AG04450 (cell line): Measurements from ENCODE around the gene PGLYRP3. TPM values are rescaled to one million over a fixed set of nuclear protein-coding genes. Genes with fewer than 3 reads are reported as not detected.

Source experiments
- CTCF ChIA-PET: fragments of 300-600, 350-600 bp; formaldehyde crosslinking; extraction: SDS; loops from one replicate; lab custom pipeline; 2022; ENCODE audit warnings: antibody characterized with exemption, inconsistent platforms; lab: Charles Lee
- POLR2A ChIA-PET: fragments of 350-600 bp; formaldehyde crosslinking; extraction: SDS; loops from one replicate; lab custom pipeline; 2021; ENCODE audit warnings: antibody characterized with exemption, inconsistent platforms; lab: Yijun Ruan, JAX
- DNase-seq: peaks from one replicate; pipeline ENCODE4 v3.0.0-alpha.2; 2011; ENCODE audit warnings: low read depth, low spot score
- H3K27ac ChIP-seq: one replicate; pipeline ENCODE4 v1.5.1; 2012; ENCODE audit warnings: low read depth, low read length, control low read depth
- H3K27me3 ChIP-seq: one replicate; pipeline ENCODE4 v1.6.0; 2012; ENCODE audit warnings: low read length; ENCODE audit not compliant: control insufficient read depth, insufficient read depth
- H3K4me3 ChIP-seq: 2 replicates; pipeline ENCODE4 v1.5.1; 2011; ENCODE audit warnings: mild to moderate bottlenecking, low read depth, low read length, control low read depth
- H3K9me3 ChIP-seq: 2 replicates; pipeline ENCODE4 v1.5.1; 2012; ENCODE audit warnings: low read length; ENCODE audit not compliant: control insufficient read depth, insufficient read depth
- polyA plus RNA-seq: library from polyadenylated mRNA; depleted of rRNA; stranded (reverse); fragments of >200 nt; gene quantifications from 2 replicates; pipeline ENCODE4 v1.2.3, GENCODE V29; 2011
- TF ChIP-seq, protein P1 (sequence below): IDR thresholded peaks from 2 replicates; pipeline ENCODE4 v1.5.1; 2011; ENCODE audit warnings: low read depth, low read length, control low read depth, inconsistent platforms

PGLYRP3 gene
- polyA plus RNA-seq, 1 experiment: not detected

DNA sequence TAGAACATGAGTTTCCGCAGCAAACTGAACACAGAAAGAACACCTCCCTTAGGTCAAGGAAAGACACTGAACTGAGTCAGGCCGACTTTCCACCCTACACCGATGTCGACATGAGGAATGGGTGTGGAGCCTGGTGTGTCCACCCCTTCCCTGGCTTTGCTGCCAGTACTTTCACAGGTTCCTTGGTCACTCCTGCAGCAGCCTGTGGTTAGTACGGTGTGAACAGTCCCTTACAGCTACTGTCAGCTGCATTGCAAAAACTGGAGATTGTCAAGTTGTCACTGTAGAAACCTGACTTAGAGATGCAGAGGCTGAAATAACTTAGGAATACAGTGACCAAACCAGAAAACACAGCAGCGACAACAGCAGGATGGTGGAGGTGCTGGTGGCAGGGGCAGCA is 7.1 kb downstream of the PGLYRP3 start:
- DNase-seq: no peak
- TF ChIP-seq, protein P1, sequence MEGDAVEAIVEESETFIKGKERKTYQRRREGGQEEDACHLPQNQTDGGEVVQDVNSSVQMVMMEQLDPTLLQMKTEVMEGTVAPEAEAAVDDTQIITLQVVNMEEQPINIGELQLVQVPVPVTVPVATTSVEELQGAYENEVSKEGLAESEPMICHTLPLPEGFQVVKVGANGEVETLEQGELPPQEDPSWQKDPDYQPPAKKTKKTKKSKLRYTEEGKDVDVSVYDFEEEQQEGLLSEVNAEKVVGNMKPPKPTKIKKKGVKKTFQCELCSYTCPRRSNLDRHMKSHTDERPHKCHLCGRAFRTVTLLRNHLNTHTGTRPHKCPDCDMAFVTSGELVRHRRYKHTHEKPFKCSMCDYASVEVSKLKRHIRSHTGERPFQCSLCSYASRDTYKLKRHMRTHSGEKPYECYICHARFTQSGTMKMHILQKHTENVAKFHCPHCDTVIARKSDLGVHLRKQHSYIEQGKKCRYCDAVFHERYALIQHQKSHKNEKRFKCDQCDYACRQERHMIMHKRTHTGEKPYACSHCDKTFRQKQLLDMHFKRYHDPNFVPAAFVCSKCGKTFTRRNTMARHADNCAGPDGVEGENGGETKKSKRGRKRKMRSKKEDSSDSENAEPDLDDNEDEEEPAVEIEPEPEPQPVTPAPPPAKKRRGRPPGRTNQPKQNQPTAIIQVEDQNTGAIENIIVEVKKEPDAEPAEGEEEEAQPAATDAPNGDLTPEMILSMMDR: no peak
- no peak overlapping the region for H3K4me3 ChIP-seq
- ChIA-PET CTCF (no interaction called here), POLR2A (no interaction called here)
- no peaks in the 10 kb centered on the region for H3K9me3 ChIP-seq
- no peak overlapping the region for H3K27ac ChIP-seq
- no peaks in the 10 kb centered on the region for H3K27me3 ChIP-seq

DNA sequence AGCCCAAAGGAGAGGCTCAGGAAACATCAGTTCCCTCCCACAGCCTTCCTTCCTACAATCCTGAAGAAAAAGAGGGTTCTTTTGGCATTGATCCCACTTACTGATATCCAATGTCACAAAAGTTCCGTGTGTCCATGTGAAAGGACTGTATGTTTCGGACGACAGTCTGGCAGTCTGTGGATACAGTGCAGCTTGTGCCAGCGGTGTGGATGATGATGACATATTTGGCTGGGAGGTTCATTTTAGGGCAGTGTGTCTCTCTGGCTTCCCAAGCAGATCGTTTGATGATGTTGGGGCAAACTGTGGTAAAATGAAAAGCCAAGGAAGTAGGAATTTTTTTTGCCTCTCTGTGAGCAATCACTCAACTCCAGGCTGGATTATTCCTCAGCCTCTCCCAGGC is 10.4 kb downstream of the PGLYRP3 start:
- ChIA-PET POLR2A (no interaction called here), CTCF (no interaction called here)
- no peaks in the 10 kb centered on the region for H3K27me3 ChIP-seq
- no peak overlapping the region for H3K27ac ChIP-seq
- DNase-seq: no peak
- no peaks in the 10 kb centered on the region for H3K9me3 ChIP-seq
- TF ChIP-seq, protein P1: no peak
- H3K4me3 ChIP-seq: no peak overlapping the region

DNA sequence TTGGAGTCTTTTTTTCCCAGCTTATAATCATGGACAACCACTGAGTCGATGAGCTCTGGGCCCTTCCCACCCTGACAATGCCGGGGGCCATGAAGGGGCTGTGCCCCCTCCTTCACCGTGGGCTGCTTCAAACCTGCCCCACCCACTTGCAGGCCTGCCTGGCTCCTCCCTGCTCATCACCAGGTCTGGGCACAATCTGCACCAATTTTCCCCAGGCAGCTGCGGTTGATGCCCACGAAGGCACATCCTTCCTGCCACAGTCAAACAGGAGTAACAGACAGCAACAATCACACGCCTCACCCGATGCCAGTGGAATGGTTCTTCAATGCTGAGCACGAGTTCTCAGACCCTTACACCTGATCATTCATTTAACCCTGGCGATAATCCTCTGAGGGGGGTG is 18.9 kb downstream of the PGLYRP3 start:
- ChIA-PET CTCF (no interaction called here), POLR2A (no interaction called here)
- TF ChIP-seq, protein P1: no peak

DNA sequence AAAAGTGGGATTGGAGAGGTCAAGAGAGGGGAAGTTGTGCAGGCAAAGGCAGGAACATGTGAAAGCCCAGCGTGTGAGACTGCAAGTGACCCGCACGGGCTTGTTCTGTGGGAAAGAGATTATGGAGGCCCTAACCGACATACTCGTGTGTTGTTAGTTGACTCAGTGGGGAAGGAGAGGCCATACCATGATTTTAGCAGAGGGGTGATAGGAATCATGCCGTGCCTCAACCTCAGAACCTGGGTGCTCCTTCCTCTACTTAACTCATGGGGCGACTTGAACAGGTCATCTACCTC is 19.3 kb downstream of the PGLYRP3 start:
- no peaks in the 10 kb centered on the region for H3K9me3 ChIP-seq
- no peak overlapping the region for H3K4me3 ChIP-seq
- TF ChIP-seq, protein P1: no peak
- CTCF ChIA-PET: no interaction called here
- POLR2A ChIA-PET: no interaction called here
- H3K27me3 ChIP-seq: no peaks in the 10 kb centered on the region
- DNase-seq: no peak
- no peak overlapping the region for H3K27ac ChIP-seq

More for the DNA sequence above, 18.9 kb downstream of the PGLYRP3 start:
- no peaks in the 10 kb centered on the region for H3K27me3 ChIP-seq
- no peak for DNase-seq
- H3K9me3 ChIP-seq: no peaks in the 10 kb centered on the region
- no peak overlapping the region for H3K27ac ChIP-seq
- no peak overlapping the region for H3K4me3 ChIP-seq

DNA sequence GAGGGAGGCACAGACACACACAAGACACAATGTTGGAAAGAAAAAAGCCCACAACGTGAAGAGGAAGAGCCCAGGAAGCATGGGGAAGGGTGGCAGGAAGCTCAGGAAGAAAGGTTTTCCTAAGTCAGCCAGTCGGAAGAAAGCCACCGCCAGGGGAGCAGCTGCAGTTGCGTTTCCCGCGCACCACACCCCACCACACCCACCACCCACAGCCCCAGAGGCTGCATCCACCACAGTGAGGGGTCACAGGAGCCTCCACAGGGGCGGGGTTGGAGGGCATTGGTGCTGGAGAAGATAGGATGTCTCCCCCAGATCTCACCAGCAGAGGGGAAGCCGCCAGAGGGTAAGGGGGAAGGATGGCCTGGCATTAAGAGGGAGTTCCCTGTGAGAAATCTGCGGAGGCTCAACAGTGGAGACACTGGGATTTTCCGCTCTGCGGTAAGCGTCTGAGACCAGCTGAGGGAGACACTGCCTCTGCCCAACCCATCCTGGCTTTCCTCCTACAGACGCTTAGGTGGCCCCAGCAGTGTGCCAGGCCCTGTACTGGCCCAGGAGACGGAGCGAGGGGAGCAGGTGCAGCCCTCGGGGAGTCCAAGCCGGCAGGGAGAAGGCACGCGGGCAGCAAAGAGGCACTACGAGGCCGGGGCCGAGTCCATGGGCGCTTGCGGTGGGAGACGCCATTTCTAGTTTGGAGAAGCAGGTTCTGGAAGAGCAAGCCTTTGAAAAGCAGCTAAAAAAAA is 19.8 kb downstream of the PGLYRP3 start:
- no peak overlapping the region for H3K4me3 ChIP-seq
- no peaks in the 10 kb centered on the region for H3K27me3 ChIP-seq
- ChIA-PET CTCF (no interaction called here), POLR2A (no interaction called here)
- no peaks in the 10 kb centered on the region for H3K9me3 ChIP-seq
- no peak overlapping the region for H3K27ac ChIP-seq
- DNase-seq: no peak
- TF ChIP-seq, protein P1: no peak
